GM18868 (cell line): Measurements from ENCODE around the gene FOXK2.

Experiments
- ATAC-seq: cut with Tn5 transposase; IDR thresholded peaks from one replicate; pipeline ENCODE4 v1.9.1; 2021; ENCODE audit warnings: mild to moderate bottlenecking, moderate library complexity; ENCODE audit not compliant: unreplicated experiment

The FOXK2 gene

DNA sequence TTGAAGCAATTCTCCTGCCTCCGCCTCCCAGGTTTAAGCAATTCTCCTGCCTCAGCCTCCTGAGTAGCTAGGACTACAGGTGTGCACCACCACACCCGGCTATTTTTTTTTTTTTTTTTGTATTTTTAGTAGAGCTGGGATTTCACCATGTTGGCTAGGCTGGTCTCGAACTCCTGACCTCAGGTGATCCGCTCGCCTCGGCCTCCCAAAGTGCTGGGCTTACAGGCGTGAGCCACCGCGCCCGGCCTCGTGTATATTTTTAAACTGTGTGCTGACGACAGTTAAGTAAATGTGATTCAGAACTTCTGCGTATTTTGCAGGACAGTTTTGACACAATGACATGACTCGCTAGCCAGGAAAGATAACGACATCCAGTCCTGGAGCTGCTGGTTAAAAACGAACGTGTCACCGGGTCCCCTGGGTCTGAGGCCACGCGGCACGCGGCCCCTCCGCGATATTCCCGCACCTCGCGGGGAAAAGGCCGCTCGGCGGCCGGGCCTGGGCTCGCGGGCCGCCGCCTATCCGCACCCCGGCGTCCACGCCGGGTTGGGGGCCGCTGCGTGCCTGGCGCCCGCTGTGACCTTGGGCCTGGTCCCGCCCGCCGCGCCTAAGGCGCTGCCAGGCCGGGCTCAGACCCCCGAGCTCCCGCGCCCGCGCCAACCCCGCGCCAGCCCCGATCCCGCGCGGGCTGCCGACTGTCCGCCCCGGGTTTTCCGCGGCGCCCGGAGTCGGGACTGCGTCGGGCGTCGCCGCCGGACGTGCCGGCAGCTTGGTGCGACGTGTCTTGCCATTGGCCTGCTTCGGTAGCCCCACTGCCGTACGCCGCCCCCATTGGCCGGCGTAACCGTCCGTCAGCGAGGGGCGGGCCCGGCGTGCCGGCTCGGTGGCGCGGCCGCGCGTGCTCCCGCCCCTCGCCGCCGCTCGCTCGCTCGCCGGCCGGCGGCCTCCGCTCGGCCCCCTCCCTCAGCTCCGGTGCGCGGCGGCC is at the start of gene FOXK2:
Gene FOXK2 (plus strand): TSS at position 907 of the 985 bp plus-strand sequence. CDS start 157 bp downstream, outside the sequence.
- peak; percentile 91 for ATAC-seq

DNA sequence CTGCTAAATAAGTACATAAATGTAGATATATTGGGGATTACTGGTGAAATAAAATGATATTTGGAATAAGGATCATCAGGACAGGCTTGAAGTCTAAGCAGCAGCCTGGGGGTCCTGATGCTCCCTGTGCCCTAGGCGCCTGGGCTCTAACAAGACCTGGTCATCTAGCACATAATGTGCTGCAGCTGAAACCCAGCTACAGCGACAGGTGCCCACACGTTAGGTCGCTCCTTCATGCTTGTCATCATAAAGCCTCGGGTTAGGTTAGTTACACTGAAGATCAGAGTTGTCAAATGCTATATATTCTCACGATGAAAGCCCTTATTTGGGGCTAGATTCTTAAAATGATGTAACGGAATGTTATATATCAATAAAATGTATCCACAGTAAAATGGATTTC is 49.5 kb upstream of the FOXK2 start:
- ATAC-seq: no peak

DNA sequence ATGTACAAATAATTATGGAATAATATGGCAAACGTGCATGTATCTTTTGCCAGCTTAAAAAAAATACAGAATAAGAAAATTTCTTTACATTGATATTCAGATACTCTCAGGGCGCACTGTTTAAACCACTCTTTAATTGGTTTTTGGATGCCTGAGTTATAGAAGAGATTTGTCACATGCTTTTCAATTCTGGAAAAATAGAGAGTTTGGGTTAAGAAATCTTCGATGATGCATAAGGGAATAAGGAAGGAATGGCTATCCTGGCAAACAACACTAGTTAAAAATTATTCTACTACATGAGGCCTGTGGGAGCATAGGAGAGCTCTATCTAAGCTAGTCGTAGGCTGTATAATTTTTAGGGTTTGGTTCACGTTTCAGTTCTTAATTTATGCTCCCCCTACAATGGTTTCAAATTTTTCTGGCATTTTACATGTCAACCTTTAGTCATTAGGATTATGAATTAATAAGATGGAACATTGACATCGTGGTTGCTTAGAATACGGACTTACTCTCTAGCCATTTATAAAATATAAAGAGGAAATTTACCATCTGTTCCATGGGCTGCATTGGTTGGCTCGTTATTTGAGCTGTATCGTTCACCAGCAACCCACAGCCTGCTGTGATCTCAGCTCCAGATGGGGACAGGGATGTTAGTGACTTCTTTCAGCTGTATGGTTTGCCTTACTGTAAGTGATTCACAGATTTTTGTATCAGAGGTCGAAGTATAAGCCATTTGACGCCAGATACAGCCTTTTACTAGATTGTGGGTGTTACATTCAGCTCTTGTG is 45.1 kb upstream of the FOXK2 start:
- ATAC-seq: no peak

GRCh38 chr17:82475458-82475857 is 44.1 kb upstream of the FOXK2 start:
- ATAC-seq: no peak

DNA sequence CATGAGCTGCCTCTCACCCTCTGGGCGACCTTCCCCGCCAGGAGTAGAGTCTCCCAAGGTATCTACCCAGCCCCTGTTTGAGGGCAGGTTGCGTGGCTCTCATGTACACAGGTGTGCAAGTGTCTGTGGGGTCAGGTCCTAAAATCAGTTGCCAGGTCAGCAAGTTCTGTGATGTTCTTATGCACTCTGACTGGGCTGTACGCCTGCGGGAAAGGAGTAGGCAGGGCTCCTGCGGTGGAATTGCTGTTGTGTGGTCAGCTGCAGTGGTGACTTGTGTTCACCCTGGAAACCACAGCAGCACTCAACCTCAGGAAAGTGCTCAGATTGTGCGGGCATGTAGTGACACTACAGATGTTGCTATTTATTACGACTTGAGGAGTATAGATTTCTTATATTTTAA is 41.6 kb upstream of the FOXK2 start:
- ATAC-seq: no peak

DNA sequence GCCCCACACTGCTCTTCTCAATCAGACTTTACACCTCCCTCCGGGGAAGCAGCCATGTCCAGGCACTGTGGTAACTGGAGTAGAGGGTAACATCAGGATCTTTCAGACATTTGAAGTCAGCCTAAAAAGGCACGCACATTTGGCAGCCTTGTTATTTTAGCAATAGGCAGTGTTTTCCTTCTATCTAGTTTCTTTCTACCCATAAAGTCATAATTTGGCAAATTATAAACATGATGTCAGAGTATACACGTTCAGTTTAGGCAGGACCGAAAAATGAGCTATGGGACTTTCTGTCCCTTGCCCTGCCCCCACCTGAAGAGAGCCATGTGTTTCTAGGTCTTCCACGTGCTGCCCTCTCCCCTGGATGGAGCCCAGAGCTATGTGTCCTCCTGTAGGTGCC is 39.9 kb upstream of the FOXK2 start:
- no peak for ATAC-seq

GRCh38 chr17:82480318-82480717 is 39.2 kb upstream of the FOXK2 start:
- no peak for ATAC-seq

- ATAC-seq: no peak
Measured at GRCh38 chr17:82483204-82483660, 36.3 kb upstream of the FOXK2 start.

DNA sequence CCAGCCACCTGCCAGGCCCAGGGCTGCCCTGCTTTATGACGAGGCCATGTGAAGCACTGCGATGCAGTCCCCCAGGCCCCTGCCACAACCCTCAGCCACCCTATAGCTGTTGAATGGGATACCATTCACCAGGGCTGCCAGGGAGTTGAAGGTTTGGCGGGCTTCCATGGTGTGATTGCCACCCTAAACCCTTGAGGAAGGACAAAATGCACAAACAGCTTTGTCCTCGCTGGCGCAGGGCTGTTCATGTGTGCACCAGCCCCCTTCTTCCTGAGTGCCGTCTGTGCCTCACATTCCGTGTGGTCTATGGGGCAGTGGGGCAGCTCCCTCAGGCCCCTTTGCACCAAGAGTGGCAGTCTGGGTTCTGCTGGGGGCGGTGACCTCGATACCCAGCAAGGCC is 35.7 kb upstream of the FOXK2 start:
- no peak for ATAC-seq

GRCh38 chr17:82486231-82487094 is 33.1 kb upstream of the FOXK2 start:
- ATAC-seq: no peak

DNA sequence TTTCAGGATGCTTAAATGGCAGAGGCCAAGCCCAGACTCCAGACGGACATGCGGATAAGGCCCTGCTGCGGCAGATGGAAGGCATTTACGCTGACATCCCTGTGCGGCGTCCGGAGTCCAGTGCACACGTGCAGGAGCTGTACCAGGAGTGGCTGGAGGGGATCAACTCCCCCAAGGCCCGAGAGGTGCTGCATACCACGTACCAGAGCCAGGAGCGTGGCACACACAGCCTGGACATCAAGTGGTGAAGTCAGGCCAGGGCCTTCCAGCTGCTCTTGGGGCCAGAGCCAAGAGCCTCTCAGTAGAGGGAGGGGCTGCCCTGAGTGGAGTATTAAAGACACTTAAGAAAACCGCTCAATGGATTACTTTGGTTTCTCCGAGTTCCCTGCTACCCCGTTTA is 31.6 kb upstream of the FOXK2 start:
- ATAC-seq: no peak

- no peak for ATAC-seq
Measured at GRCh38 chr17:82489117-82489516, 30.4 kb upstream of the FOXK2 start.

- ATAC-seq: no peak
Measured at GRCh38 chr17:82489851-82490511, 29.6 kb upstream of the FOXK2 start.

- no peak for ATAC-seq
Measured at GRCh38 chr17:82490512-82491195, 28.9 kb upstream of the FOXK2 start.

- no peak for ATAC-seq
Measured at GRCh38 chr17:82491196-82491530, 28.4 kb upstream of the FOXK2 start.

DNA sequence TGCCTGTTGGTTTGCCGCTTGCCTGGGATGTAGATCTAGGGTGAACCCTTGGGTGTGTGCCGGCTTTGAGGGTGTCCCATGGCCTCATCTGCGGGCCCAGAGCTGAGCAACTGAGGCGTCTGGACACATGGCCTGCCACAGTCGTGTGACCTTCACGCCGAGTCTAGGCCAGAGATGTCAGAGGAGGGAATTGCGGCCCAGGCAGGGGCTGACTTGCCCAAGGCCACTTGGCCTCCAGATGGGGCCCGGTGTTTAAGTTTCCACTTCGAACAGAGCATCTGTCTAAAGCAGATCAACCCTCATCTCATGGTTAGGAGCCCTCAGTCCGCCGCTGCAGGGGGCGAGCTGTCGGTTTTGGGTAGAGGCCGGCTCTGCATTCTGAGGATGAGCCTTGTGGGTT is 28.0 kb upstream of the FOXK2 start:
- no peak for ATAC-seq

GRCh38 chr17:82492643-82493225 is 26.8 kb upstream of the FOXK2 start:
- no peak for ATAC-seq

- no peak for ATAC-seq
Measured at GRCh38 chr17:82493226-82493781, 26.2 kb upstream of the FOXK2 start.
